Adrenal gland (tissue), 5 donors: ENCODE data around the gene HLA-DQB2.
"Not testable (repeated sequence)": the region's sequence is repeated elsewhere in the genome, so short reads cannot be mapped to it uniquely, and the experiment has no call there.

ENCODE experiments used
- POLR2A ChIP-seq, 2 donors: fragments of 450-650 bp; IDR thresholded peaks; one replicate each; pipeline ENCODE4 v1.6.1; 2017; ENCODE audit warnings: antibody characterized with exemption in 2 of 2, mild to moderate bottlenecking in 2 of 2, moderate library complexity in 1 of 2
- TF ChIP-seq, protein P1 (sequence below), 6 experiments: fragments of 450-650 bp in 4 of 6; fragments of 200-600 bp in 2 of 6; sonication (generic) in 1 of 6; IDR thresholded peaks; 1 replicate in 5 of 6; 2 replicates in 1 of 6; pipeline versions ENCODE4 v1.5.1 to v1.8.0; 2016 to 2021; ENCODE audit warnings: antibody characterized with exemption in 6 of 6, mild to moderate bottlenecking in 2 of 6, moderate library complexity in 1 of 6
- donor health status: DM: no; HTN: no; CAD: no.

GRCh38 chr6:32745649-32746048 lies 17.7 kb downstream of the HLA-DQB2 start:
- TF ChIP-seq, protein P1, sequence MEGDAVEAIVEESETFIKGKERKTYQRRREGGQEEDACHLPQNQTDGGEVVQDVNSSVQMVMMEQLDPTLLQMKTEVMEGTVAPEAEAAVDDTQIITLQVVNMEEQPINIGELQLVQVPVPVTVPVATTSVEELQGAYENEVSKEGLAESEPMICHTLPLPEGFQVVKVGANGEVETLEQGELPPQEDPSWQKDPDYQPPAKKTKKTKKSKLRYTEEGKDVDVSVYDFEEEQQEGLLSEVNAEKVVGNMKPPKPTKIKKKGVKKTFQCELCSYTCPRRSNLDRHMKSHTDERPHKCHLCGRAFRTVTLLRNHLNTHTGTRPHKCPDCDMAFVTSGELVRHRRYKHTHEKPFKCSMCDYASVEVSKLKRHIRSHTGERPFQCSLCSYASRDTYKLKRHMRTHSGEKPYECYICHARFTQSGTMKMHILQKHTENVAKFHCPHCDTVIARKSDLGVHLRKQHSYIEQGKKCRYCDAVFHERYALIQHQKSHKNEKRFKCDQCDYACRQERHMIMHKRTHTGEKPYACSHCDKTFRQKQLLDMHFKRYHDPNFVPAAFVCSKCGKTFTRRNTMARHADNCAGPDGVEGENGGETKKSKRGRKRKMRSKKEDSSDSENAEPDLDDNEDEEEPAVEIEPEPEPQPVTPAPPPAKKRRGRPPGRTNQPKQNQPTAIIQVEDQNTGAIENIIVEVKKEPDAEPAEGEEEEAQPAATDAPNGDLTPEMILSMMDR (IDR thresholded peaks at IDR 0.05) = not testable (repeated sequence)
- TF ChIP-seq POLR2A (IDR thresholded peaks at IDR 0.05) = not testable (repeated sequence)
